ENCODE results near the gene FPR2. TPM values are rescaled to one million over a fixed set of nuclear protein-coding genes. Genes with fewer than 3 reads are reported as not detected.
"Not testable (repeated sequence)": the region's sequence is repeated elsewhere in the genome, so short reads cannot be mapped to it uniquely, and the experiment has no call there.

The FPR2 gene, protein sequence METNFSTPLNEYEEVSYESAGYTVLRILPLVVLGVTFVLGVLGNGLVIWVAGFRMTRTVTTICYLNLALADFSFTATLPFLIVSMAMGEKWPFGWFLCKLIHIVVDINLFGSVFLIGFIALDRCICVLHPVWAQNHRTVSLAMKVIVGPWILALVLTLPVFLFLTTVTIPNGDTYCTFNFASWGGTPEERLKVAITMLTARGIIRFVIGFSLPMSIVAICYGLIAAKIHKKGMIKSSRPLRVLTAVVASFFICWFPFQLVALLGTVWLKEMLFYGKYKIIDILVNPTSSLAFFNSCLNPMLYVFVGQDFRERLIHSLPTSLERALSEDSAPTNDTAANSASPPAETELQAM
- 0.62 TPM for total RNA-seq

DNA sequence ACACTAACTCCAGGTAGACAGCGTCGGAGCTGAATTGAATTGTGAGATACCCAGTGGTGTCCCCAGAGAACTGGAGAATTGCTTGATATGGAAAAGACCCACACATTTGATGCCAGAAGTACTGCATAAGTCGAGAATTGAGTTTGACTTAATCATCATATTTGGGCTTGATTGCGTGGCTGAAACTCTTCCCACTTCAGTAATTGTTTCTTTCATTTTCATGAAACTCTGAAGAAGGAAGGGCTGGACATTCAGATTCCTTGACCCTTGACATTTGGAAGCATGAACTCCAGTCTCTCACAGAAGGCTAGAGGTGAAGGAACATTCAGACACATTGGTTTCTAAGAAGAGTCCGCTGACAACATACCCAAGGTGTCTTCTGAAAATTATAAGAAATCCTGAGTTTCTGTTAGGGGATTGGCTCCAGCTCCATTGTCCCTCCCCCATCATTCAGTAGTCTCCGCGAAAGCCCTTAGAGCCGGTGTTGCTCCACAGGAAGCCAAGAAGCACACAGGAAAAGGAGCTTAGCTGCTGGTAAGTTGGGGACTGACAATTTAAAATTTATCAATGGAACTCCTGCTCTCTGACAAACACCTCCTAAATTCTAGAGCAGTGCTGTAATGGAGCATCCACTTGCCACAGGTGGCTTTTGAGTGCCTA lies at the start of gene FPR2:
FPR2 (plus strand) TSS at position 484 of the 660 bp plus-strand sequence. CDS start 7,479 bp downstream, outside the sequence.
- DNase-seq = no peak

DNA sequence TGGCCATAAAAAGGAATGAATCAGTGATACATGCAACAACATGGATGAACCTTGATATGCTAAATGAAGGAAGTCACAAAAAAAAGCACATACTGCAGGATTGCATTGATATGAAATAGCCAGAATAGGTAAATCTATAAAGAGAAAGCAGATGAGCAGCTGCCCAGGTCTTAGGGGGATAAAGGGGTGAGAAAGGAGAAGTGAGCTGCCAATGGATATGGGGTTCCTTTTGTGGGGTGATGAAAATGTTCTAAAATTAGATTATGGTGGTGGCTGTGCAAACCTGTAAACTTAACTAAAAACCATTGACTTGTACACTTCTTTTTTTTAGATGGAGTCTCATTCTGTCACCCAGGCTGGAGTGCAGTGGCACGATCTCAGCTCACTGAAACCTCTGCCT lies 49.3 kb upstream of the FPR2 start:
- DNase-seq = no peak

DNA sequence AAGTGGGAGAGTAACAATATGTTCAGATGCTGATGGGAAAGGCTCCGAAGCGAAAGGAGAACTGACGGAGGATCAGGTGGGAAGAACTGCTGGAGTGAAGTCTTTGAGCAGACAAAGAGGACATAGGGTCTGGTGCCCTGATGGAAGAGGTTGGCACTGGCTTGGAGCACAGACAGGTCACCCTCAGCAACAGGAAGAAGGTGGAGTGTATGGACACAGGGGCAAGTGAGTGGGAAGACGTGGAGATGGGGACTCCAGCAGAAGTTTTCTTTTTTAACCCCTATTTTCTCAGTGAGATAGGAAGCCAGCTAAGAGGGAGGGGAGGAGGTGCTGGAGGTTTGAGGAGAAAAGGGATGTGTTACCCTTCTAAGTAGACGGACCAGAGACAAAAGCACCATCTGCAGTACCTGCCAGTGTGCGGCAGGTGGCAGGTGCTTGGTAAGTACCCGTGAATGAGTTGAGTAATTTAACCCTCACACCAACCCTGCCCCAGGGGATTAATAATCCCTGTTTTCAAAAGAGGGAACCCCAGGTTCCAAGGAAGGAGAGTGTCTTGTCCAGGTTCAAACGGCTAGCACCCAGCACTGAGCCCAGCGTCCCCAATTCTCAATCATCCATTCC lies 48.4 kb upstream of the FPR2 start:
- no peak for DNase-seq

DNA sequence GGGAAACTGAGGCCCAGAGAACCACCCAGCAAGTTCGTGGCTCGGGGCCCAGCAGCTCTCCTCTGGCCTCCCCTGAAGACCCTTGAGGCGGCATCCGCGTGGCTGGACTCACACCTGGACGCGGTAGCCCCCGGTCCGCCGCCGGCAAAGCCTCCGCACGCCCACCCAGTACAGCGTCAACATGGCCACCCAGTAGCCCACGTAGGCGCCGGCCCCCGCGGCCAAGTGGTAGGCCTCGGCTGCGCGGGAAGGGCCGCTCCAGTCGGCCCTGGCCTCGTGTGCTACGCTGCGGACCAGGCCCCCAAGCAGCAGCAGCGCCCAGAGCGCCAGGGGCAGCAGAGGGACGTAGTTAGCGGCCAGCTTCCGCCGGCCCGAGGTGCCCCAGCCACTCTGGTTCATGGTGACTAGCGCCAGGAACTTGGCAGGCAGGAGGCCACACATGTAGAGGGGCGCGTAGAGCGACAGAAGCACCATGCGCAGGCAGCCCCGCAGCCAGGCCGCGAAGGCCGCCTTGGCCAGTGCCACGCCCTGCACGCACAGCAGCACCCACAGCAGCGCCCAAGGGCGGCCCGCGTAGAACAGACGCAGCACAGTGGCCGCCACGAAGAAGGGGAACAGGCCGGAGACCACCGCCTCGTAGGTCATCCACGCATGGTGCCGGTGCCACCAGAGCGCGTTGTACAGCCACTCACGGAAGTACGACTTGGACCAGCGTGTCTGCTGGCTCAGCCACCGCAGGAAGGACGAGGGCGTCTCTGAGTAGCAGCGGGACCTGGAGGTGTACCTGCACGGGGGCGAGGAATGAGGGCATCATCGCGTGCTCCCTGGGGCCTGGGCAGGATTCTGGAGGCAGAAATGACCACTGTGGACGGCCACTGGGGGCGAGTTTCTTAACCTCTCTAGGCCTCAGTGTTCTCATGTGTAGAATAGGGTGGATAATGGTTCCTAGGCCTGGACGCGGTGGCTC lies 47.4 kb upstream of the FPR2 start:
- DNase-seq = no peak

DNA sequence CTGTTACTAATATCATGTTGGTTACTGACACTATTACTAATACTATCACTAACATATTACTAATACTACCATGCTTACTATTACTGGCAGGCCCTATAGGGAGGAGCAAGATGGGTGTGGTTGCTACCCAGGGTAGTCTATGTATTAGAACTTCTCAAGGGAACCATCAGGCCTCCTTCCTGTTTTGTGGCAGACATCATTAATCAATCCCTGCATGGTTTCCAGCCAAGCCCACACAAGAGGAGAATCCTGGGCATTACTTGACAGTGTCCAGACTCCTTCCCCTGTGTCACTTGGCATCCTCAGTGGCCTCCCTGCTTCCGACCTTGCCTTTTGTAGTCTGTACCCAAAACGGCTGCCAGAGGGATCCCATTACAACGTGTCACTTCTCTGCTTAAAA lies 46.1 kb upstream of the FPR2 start:
- DNase-seq = no peak

DNA sequence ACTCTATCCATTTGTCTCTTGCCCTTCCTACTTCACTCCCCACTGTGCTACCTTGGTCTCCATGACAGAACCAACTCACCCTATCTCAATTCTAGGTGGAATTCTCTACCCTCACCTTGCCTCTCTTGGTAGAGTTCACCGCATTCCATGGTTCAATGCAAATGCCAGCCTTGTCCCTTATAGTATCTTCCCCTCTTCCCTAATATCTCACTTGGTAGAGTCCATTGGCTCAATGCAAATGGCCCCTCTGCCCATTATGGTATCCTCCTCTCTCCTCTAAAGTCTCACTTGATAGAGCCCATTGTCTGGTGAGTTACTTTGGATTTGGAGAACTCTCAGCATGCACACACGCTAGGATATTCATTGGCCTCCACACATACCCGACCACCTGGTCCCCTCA lies 45.1 kb upstream of the FPR2 start:
- DNase-seq = no peak

DNA sequence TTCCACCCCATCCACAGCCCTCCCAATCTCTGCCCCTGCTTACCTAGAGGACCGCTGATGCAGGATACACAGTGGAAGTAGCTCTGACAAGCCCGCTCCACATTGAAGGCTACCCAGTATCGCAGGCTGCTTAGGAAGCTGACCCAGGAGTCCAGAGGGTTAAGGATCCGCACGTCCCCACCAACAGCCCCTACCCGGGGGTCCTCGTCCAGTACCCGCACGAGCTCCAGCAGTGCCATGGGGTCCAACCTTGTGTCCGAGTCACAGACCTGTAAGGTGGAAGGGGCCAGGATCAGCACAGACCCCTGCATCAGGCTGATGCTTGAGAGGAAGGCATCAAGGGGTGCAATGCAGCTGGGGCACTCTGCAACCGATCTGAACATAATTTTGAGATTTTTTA lies 44.1 kb upstream of the FPR2 start:
- DNase-seq = no peak

DNA sequence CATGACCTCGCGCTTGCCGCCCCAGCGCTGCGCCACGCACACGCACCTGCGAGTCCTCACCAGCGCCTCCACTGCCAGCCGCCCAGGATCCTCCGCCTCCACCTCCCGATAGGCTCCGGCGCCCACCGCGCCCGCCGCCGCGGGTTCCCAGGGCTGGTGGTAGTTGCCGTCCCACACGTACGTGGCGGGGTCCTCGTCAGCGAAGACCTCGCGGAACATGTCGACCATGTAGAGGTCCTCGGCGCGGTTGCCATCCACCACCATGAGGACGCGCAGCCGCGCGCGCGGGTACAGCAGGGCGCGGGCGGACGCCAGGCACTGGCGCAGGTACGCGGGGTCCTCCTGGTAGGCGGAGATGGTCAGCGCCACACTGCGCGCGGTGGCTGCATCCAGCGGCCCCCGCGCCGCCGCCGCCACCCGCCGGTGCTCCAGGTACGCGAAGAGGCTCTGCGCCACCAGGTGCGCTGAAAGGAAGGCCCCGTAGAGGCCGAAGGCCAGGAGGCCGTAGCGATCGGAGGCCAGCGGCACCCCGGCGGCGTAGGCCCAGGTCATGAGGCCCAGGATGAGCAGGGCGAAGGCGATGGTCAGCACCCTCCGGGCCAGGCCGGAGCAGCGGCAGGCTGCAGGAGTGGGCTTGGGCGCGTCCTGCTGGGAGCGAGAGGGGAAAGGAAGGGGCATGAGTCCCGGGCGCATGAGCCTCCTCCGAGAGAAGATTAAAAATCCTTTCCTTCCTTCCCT lies 41.6 kb upstream of the FPR2 start:
- no peak for DNase-seq

DNA sequence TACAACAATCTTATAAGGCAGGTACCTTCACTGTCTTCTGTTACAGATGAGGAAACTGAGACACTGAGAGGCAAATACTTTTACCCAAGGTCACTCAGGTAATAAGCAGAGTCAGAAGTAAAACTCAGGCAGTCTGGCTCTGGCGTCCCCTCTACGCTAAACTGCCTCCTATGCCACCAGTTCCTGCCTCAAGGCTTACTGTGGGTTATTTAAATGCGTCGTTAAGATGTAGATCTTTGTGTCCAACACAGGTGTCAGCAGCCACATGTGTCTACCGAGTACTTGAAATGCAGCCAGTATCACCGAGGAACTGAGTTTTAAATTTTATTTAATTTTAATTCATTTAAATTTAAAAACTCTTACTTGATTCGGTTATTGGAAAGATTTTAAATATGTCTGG lies 39.1 kb upstream of the FPR2 start:
- DNase-seq = no peak

DNA sequence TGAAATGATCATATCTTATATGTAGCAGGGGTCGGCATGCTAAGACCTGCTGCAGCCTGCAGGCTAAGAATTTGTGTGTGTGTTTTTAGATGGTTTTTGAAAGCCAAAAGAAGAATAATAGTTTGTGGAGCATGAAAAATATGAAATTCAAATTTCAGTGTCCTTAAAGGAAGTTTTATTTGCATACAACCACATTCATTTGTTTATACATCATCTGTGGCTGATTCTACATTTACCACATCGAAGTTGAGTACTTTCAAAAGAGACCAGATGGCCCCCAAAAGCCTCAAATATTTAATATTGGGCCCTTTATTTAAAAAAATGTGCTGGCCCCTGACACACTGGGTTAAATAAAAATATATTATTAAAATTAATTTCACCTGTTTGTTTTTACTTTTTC lies 38.5 kb upstream of the FPR2 start:
- no peak for DNase-seq

DNA sequence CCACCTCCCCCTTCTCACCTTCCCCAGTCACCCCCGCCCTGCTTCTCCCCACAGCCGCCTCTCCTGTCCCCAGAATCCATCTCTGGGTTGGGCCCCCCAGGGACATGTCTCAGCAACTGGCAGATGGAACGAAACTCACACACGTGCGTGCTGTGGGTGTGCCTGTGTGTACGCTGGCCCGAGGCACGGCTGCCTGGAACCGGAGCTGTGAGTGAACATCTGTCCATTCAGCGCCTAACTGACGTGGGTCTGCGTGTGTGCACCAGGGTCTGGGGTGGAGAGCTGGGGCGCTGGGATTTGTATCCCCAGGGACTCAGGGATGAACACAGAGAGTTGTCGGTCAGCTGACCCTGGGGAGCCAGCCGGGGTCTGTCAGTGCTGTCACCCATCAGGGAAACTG lies 36.4 kb upstream of the FPR2 start:
- no peak for DNase-seq

DNA sequence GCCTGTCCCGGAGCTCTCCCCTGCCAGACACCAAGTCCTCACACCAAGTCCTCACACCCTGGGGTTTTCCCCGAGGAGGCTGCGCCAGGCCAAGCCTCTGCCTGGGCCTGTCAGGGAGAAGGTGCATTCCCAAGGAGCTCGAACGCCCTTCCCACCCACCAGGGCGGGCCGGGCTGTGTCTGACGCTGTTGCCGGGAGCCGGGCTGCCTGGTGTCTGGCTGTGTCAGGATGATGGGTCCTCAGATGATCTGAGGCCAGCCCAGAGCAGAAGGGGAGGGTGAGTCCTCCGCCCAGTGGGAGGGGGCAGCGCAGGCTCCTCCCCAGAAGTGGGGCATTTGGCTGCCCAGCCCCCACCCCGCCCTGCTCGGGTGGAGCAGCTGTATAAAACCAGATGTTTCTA lies 34.9 kb upstream of the FPR2 start:
- peak; percentile 43 for DNase-seq

DNA sequence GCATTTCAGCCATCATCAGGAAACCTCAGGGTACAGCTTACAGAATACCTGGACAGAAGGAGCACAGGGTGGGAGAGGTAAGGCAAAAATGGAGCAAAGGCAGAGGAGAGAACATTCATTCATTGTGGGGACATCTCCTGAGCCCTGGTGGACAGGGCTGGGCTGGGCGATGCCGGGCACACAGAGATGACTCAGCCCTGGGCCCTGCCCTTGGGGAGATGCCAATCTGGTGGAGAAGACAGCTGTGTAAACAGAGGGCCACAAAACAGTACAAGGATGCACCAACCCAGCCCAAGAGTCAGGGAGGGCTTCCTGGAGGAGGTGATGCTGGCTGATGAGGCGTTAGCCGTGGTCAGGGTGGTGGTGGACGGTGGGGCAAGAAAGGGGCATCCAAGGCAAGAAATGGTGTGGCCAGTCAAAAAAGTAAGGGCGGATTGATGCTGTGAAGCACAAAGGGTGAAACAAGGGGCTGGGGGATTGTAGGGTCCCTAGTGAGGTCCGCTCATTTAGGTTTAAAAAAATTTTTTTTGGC lies 33.6 kb upstream of the FPR2 start:
- no peak for DNase-seq

DNA sequence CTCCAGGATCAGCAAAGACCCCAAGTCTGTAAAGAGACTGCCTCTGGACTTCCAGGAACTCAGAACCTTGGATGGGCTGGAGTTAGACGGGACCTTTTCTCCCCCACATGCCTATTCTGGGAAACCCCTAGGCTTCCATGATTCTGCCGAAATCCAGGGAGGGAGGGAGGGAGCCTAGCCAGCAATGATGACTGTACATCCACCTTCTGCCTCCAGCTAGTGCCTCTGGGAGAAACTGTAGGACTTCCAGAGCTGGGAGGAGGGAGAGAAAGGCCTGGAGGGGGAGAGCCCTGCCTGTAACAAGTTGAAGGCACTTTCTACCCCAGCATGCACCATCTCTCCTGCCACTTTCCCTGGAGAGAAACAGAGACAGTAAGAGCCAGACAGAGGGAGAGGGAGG lies 31.2 kb upstream of the FPR2 start:
- DNase-seq = no peak

DNA sequence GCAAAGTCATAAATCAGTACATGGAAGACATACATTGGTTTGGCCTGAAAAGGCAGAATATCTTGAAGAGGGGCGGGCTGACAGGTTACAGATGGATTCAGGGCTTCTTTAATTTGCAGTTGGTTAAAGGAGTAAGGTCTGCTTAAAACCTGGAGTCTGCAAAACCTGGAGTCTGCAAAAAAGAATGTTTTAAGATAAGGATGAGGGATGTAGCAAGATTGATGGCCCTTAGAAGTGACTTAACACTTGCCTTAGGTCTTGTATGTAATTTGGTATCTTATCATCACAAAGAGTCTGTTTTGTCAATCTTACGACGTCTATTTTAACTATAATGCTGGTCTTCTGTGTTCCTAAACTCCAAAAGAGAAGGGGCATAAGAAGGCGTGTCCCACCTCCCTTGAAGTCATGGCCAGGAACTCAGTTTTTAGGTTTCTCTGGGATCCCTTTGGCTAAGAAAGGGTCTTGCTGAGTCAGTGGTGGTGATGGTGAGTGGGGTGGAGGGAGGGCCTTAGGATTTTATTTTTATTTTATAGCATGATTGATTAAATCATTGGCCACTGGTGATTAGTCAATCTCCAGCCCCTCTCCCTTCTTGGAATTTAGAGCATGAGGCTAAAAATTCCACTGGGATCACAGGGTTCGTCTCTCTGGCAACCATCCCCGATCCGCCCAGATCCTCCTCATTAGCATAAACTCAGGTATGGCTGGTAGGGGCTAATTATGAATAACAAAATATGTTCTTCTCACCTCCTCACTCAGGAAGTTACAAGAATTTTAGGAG lies 27.0 kb upstream of the FPR2 start:
- no peak for DNase-seq

DNA sequence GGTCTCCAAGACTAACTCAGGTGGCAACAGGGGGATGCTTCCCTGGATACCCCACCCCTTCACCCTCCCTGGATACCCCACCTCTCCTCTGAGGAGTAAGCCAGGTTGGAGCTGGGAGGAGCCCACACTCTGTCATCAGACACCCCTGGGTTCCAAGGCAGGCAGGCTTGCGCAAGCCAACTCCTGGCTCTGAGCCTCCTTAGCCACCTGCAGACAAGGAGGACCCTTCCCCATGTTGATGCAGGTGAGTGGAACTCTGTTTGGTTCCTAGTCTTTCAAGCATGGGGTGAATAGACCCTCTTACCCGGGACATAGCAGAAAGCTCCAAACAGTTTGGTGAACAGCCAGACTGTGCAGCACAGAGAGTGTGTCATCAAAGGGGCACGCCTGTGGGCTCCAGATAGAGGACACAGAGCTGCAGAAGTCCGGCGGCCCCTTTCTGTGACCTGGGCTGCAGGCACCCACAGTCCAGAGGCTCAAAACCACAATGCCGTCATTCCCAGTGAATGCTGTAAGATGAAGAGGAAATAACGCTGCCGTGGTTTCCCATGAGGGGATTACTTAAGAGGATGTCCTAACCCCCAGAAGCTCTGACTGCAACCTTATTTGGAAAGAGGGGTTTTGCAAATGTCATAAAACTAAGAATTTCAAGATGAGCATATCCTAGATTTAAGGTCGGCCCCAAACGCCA lies 25.1 kb upstream of the FPR2 start:
- no peak for DNase-seq

DNA sequence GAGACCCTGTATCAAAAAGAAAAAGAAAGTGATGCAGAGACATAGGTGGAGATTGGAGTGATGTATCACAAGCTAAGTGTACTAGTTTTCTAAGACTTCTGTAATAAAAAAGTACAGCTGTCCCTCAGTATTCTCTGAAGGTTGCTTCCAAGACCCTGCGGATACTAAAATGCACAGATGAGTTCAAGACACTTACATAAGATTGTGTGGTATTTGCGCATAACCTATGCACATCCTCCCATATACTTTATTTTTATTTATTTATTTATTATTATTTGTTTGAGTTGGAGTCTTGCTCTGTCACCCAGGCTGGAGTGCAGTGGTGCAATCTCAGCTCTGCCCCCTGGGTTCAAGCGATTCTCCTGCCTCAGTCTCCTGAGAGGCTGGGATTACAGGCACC lies 23.6 kb upstream of the FPR2 start:
- no peak for DNase-seq

DNA sequence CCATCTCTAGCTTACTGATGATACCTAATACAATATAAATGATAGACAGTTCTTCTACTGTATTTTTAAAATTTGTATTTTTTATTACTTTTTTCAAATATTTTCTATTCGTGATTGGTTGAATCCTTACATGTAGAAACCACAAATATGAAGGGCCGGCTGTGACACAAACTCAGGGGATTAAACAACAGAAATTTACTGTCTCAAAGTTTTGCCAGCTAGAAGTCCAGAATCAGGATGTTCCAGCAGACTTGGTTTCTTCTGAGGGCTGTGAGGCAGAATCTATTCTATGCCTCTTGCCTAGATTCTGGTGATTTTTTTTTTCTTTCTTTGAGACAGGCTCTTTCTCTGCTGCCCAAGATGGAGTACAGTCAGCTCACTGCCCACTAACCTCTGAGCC lies 23.1 kb upstream of the FPR2 start:
- DNase-seq = no peak

DNA sequence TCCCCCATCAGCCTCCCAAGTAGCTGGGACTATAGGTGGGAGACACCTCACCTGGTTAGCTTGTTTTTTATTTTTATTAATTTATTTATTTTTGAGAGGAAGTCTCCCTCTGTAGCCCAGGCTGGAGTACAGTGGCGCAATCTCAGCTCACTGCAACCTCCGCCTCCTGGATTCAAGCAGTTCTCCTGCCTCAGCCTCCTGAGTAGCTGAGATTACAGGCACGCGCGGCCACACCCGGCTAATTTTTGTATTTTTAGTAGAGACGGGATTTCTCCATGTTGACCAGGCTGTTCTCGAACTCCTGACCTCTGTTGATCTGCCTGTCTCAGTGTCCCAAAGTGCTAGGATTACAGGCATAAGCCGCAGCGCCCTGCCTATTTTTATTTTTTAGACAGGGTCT lies 22.5 kb upstream of the FPR2 start:
- not testable (repeated sequence) for DNase-seq
